Fibroblast of lung (primary cell): ENCODE results near the gene COA7. TPM values are rescaled to one million over a fixed set of nuclear protein-coding genes. Genes with fewer than 3 reads are reported as not detected.

Source experiments
- DNase-seq, 2 donors: peaks; one replicate each; pipeline versions ENCODE4 v3.0.0 to v3.0.0-alpha.2; 2010; ENCODE audit warnings: low read depth in 2 of 2
- H2AFZ ChIP-seq: 2 replicates; pipeline ENCODE4 v1.5.1; 2012; ENCODE audit warnings: low read length, control low read depth, inconsistent platforms
- H3K27ac ChIP-seq: 2 replicates; pipeline ENCODE4 v1.5.1; 2011; ENCODE audit warnings: low read length, control low read depth; ENCODE audit not compliant: insufficient read depth
- H3K27me3 ChIP-seq: 2 replicates; pipeline ENCODE4 v1.5.1; 2011; ENCODE audit warnings: mild to moderate bottlenecking, low read length; ENCODE audit not compliant: control insufficient read depth, insufficient read depth
- H3K36me3 ChIP-seq: 2 replicates; pipeline ENCODE4 v1.5.1; 2011; ENCODE audit warnings: low read length; ENCODE audit not compliant: control insufficient read depth, insufficient read depth
- H3K4me1 ChIP-seq: 2 replicates; pipeline ENCODE4 v1.5.1; 2011; ENCODE audit warnings: low read length; ENCODE audit not compliant: control insufficient read depth, insufficient read depth; ENCODE audit errors: extremely low read depth
- H3K4me2 ChIP-seq: 2 replicates; pipeline ENCODE4 v1.5.1; 2011; ENCODE audit warnings: low read length, control low read depth; ENCODE audit not compliant: insufficient read depth; ENCODE audit errors: extremely low read depth
- H3K4me3 ChIP-seq, 4 experiments: fragments of 200-600 bp in 1 of 4; sonication (generic) in 1 of 4; replicated peaks in 1 of 4; 2 replicates each; pipeline ENCODE4 v1.5.1; 2011 to 2016; ENCODE audit warnings: low read length in 4 of 4, low read depth in 3 of 4, mild to moderate bottlenecking in 3 of 4, control low read depth in 2 of 4, inconsistent platforms in 1 of 4, mixed read lengths in 1 of 4; ENCODE audit not compliant: insufficient read depth in 1 of 4; ENCODE audit errors: control extremely low read depth in 1 of 4
- H3K79me2 ChIP-seq: 2 replicates; pipeline ENCODE4 v1.5.1; 2012; ENCODE audit warnings: mild to moderate bottlenecking, low read length, inconsistent platforms; ENCODE audit not compliant: control insufficient read depth, insufficient read depth
- H3K9ac ChIP-seq: 2 replicates; pipeline ENCODE4 v1.5.1; 2011; ENCODE audit warnings: mild to moderate bottlenecking, low read length, control low read depth; ENCODE audit not compliant: insufficient read depth
- H3K9me3 ChIP-seq: 2 replicates; pipeline ENCODE4 v1.5.1; 2012; ENCODE audit warnings: low read depth, low read length; ENCODE audit not compliant: control insufficient read depth, insufficient read depth
- H4K20me1 ChIP-seq: 2 replicates; pipeline ENCODE4 v1.5.1; 2011; ENCODE audit warnings: low read length; ENCODE audit not compliant: control insufficient read depth, insufficient read depth; ENCODE audit errors: extremely low read depth
- CTCF ChIP-seq, 2 donors: IDR thresholded peaks in 1 of 2; conservative IDR thresholded peaks in 1 of 2; 1 replicate in 1 of 2; 2 replicates in 1 of 2; pipeline ENCODE4 v1.5.1; 2011 to 2012; ENCODE audit warnings: low read length in 2 of 2, control low read depth in 1 of 2, inconsistent platforms in 1 of 2, low read depth in 1 of 2, mild to moderate bottlenecking in 1 of 2
- EZH2 ChIP-seq: IDR thresholded peaks from 2 replicates; pipeline ENCODE4 v1.5.1; 2012; ENCODE audit warnings: low read length, control low read depth, mild to moderate bottlenecking; ENCODE audit errors: missing control alignments
- polyA plus RNA-seq, 2 donors: library from polyadenylated mRNA; depleted of rRNA in 1 of 2; stranded (reverse) in 1 of 2; unstranded in 1 of 2; fragments of >200 nt; gene quantifications; 2 replicates each; pipeline ENCODE4 v1.2.1, GENCODE V29; 2011 to 2012; ENCODE audit warnings: missing spikeins in 1 of 2
- total RNA-seq: library from RNA; depleted of rRNA; stranded (reverse); fragments of >200 nt; gene quantifications from 2 replicates; pipeline ENCODE4 v1.2.1, GENCODE V29; 2014

COA7 gene
- total and polyA plus RNA-seq, 2 donors (not counting 1 experiment from before 2014, with no cell fraction given) = 14.5 to 16.2 TPM

DNA sequence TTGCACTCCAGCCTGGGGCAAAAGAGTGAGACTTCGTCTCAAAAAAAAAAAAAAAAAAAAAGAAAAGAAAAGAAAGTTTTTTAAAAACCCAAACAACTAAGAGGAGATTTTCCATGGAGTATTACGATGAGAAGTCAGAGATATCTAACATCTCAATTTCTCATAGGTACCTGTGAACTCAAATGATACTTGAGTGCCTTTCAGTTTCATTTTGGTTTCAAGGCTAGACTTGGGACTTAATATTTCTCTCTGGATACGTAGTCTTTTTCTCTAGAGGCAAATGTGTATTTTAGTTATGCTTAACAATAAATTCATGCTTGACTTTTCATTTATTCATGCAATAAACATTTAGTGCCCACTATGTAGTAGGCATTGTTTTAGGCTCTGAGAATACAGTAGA is 43.1 kb upstream of the COA7 start:
- no peaks in the 10 kb centered on the region for H3K79me2 ChIP-seq
- no peaks in the 10 kb centered on the region for H3K9me3 ChIP-seq
- H3K27me3 ChIP-seq = no peaks in the 10 kb centered on the region
- no peaks in the 10 kb centered on the region for H4K20me1 ChIP-seq
- no peaks in the 10 kb centered on the region for H3K4me1 ChIP-seq
- no peak overlapping the region for H3K4me2 ChIP-seq
- no peak for TF ChIP-seq EZH2
- TF ChIP-seq CTCF (conservative IDR thresholded peaks at IDR 0.05 in 1 of 2, IDR thresholded peaks at IDR 0.05 in 1 of 2; ENCODE audit: low read depth in 1 of 2, low read length in 2 of 2) = no peak
- no peak overlapping the region for H3K9ac ChIP-seq
- no peak overlapping the region for H3K4me3 ChIP-seq
- DNase-seq = no peak
- no peak overlapping the region for H2AFZ ChIP-seq
- H3K27ac ChIP-seq = no peak overlapping the region
- no peaks in the 10 kb centered on the region for H3K36me3 ChIP-seq

DNA sequence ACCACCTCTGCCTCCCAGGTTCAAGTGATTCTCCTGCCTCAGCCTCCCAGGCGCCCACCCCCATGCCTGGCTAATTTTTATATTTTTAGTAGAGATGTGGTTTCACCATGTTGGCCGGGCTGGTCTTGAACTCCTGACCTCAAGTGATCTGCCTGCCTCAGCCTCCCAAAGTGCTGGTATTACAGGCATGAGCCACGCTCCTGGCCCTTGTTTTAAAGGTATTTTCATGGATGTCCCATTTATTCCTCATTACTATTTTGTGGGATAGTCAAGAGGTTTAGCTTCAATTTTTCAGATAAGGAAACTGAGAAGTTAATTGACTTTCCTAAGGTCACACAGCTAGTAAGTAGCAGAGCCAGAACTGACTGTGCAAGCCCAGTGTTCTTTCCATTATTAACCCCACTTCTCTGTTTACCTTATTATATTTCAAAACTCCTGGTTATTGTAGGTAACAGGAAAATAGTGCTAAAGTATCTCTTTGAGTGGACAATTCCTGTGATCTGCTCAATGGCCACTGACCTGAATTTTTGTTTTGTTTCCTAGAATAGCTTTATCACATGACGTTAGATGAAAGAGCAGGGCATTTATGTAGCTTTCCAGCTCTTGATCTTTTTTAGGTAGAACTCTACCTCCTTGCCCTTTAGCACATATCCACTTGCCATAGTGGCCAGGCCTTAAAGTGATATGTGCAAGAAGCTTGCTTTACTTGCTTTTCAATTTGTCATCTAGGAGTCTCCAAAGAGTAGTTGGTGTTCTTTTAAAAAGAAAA is 41.7 kb upstream of the COA7 start:
- Histone ChIP-seq H3K9me3 (no peaks in the 10 kb centered on the region), H3K4me1 (no peaks in the 10 kb centered on the region), H3K27ac (no peak overlapping the region), H4K20me1 (no peaks in the 10 kb centered on the region), H3K36me3 (no peaks in the 10 kb centered on the region), H3K79me2 (peaks cover 2% of the 10 kb centered on the region), H3K4me3 (no peak overlapping the region), H3K9ac (no peak overlapping the region), H3K4me2 (no peak overlapping the region), H2AFZ (no peak overlapping the region), H3K27me3 (no peaks in the 10 kb centered on the region)
- TF ChIP-seq CTCF (conservative IDR thresholded peaks at IDR 0.05 in 1 of 2, IDR thresholded peaks at IDR 0.05 in 1 of 2; ENCODE audit: low read depth in 1 of 2, low read length in 2 of 2) (no peak), EZH2 (no peak)
- DNase-seq = no peak

DNA sequence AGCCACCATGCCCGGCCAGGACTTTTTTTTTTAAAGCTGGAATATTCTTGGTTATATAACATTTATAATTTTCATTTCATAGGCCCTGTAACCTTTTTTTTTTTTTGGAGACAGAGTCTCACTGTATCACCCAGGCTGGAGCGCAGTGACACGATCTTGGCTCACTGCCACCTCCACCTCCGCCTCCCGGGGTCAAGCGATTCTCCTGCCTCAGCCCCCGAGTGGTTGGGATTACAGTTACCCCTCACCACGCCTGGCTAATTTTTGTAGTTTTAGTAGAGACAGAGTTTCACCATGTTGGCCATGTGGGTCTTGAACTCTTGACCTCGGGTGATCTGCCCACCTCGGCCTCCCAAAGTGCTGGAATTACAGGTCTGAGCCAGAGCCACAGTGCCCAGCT is 40.7 kb upstream of the COA7 start:
- Histone ChIP-seq H2AFZ (no peak overlapping the region), H4K20me1 (no peaks in the 10 kb centered on the region), H3K36me3 (no peaks in the 10 kb centered on the region), H3K9me3 (no peaks in the 10 kb centered on the region), H3K4me1 (no peaks in the 10 kb centered on the region), H3K27ac (no peak overlapping the region), H3K27me3 (no peaks in the 10 kb centered on the region), H3K79me2 (peaks cover 4% of the 10 kb centered on the region), H3K4me3 (no peak overlapping the region), H3K9ac (no peak overlapping the region), H3K4me2 (no peak overlapping the region)
- no peak for DNase-seq
- TF ChIP-seq EZH2 = no peak
- TF ChIP-seq CTCF (conservative IDR thresholded peaks at IDR 0.05 in 1 of 2, IDR thresholded peaks at IDR 0.05 in 1 of 2; ENCODE audit: low read depth in 1 of 2, low read length in 2 of 2) = no peak
